Cardiac septum (tissue), 1 donor: ENCODE results near the gene COQ7. TPM values are rescaled to one million over a fixed set of nuclear protein-coding genes. Genes with fewer than 3 reads are reported as not detected.
A peak's percentile ranks its signal among the peaks of the same experiment; 100 is the strongest.

ENCODE experiments used
- DNase-seq: peaks from one replicate; pipeline ENCODE4 v3.0.0-alpha.2; 2020; ENCODE audit warnings: low spot score
- intact Hi-C: fragments of 100-400 bp; cut with DNase I; formaldehyde crosslinking; loops from one replicate; pipeline ENCODE4 v1.14.0; 2022
- long read RNA-seq: library from polyadenylated mRNA; unstranded; transcript quantifications from one replicate; pipeline ENCODE4 v2.0.0, GENCODE V29; 2021
- total RNA-seq: library from RNA; stranded (reverse); fragmentation: NEBNext Ultra II Directional; extraction: Animal tissue kit (Norgen Biotek cat#: 25700); gene quantifications from one replicate; pipeline ENCODE4 v1.2.1, GENCODE V29; 2021
- donor health status: DM: no; HTN: no; CAD: no.

The COQ7 gene
- 32.6 TPM for total RNA-seq
- long read RNA-seq, transcript COQ7-201 (6 exons, 2,657 nt), result major isoform, 11 of 30 reads
- long read RNA-seq, transcript COQ7-209 (6 exons, 2,575 nt), result minor isoform, 5 of 30 reads
- long read RNA-seq, partial matches to known transcripts, result 3 of 30 reads
- long read RNA-seq, other reads (novel, unspliced or antisense), result 10 of 30 reads

DNA sequence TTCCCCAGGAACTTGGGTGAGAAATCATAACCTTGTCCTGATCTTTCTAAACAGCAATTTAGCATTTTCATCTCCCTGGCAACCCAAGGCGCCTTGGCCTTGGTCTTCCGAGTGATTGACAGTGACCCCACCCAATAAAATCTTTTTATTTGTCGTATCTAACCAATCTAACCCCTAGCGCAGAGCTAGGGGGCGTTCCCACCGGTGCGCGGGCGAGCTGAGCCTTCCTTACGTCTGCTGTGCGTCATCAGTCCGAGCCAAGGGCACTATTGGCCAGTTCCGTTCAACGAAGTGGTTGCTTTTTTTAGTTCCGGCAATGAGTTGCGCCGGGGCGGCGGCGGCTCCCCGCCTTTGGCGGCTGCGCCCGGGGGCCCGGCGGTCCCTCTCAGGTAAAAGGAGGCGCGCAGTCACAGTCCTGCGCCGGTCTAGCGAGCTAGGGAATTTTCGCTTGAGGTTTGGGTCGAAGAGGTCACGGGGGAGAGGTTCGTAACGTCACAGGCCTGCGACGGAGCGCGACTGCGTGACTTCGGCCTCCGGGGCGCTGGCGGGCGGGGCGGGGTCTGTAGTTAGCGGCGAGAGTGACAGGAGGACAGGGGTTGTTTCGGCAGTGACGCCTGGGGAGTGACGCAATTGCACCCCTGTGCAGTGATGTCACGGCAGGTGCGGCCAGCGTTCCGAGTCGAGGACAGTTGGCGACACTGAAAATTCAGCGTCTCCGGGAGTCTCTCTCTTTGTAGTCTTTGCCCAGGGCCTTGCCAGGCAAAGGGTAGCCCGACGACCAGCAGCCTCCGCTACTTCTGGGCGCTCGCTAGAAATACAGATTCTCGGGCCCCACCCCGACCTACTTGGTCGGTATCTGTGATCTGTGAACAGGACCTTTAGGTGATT, at the start of gene COQ7:
COQ7 (plus strand) TSS at position 266 of the 888 bp plus-strand sequence; CDS start at position 317, 51 bp downstream.
- peak; percentile 99 for DNase-seq
- intact Hi-C loops, result loop anchor here (10.0 kb wide), 1 partner anchor 263 kb away; the partner anchor contains the start of gene ARL6IP1

DNA sequence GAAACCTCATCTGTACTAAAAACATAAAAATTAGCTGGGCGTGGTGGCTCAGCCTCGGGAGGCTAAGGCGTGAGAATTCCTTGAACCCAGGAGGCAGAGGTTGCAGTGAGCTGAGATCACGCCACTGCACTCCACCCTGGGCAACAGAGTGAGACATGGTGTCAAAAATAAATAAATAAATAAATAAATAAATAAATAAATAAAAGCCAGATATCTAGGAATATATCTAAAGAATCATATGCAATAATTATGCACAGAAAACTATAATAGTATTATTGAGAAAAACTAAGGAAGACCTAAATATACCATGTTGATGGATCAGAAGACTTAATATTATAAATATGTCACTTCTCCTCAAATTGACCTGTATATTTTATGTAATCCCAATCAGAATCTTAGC, 46.7 kb upstream of the COQ7 start:
- DNase-seq, result no peak
- intact Hi-C loops, result no loop called here

DNA sequence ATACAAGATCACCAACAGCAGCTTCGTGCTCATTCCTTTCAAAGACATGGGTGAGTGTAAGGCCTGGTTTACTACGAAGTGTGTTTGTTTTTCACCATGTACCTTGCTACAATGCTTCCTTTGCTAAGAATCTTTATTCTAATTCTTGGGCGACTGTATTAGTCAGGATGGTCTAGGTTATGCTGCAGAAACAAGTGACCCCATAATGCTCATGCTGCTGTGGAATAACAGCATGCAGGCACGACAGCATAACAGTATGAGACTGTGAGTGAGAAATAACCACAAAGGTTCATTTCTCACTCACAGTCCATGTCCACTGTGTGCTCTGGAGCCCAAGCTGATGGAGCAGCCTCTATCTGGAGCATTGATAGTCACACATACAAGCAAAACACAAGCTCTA, 45.7 kb upstream of the COQ7 start:
- DNase-seq, result no peak
- intact Hi-C loops, result no loop called here

DNA sequence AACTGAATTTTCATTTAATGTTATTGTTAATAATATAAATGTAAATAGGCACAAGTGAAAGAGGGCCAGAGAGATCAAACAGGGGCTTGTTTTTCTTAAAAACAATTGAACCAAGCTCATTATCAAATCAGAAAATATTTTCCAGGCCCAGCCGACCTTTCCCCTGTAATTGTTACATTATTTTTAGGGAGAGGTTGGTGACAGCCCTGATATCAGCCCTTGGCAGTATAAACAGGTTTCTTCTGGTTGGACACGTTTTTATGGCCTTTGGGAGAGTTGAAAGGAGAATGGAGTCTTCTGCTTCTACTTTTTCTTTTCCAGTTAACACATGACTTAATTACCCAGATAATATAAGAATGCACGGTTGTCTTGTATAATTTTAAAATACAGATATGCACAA, 40.0 kb upstream of the COQ7 start:
- DNase-seq, result no peak
- intact Hi-C loops, result no loop called here

DNA sequence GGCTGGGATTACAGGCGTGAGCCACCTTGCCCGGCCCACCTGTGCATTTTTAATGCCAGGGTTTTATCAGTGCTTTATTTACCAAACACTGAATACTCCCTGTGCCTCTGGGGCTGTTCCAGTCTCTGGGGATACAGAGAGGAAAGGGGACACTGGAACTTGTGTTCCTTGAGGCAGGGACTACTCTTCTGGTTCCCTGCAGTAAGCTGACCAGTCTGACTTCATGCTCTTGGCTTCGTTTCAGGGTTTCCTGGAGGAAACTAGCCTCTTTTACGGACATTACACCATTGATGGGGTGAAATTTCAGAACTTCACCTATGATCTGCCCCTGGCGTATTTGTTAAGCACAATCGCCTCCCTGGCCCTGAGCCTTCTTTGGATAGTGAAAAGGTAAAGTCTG, 37.4 kb upstream of the COQ7 start:
- intact Hi-C loops, result no loop called here
- DNase-seq, result no peak

DNA sequence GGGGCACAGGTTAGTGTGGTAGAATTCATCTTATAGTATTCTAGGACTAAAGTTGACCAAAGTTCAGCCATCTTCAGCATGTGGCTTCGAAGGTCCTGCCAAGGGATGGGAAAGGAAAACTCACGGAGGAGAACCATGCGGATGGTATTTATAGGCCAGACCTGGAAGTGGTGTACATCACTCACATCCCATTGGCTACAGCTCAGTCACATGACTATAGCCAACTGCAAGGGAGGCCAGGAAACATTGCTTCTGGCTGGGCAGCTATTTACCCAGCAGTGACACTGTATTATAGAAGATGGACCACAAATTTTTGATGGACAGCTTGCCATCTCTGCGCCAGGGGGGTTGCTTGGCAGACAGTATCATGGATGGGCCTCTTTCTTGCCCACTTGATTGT, 35.7 kb upstream of the COQ7 start:
- intact Hi-C loops, result no loop called here
- DNase-seq, result no peak

DNA sequence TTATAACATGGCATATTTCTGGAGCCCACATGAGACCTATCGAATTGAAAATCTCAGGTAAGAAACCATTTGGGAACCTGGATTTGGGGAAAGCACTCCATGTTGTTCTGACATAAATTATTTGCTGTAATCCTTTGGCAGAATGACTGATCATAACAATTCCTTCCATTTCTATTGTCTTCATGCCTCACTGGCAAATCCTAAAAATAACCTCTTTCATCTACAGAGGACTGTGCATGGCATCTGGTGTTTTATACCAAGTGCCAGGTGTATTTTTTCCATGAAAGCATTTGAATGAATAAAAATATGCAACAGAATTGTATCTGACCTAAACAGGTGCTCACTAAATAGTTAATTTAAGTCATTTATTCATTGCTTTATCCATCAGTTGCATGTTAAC, 33.7 kb upstream of the COQ7 start:
- intact Hi-C loops, result no loop called here

DNA sequence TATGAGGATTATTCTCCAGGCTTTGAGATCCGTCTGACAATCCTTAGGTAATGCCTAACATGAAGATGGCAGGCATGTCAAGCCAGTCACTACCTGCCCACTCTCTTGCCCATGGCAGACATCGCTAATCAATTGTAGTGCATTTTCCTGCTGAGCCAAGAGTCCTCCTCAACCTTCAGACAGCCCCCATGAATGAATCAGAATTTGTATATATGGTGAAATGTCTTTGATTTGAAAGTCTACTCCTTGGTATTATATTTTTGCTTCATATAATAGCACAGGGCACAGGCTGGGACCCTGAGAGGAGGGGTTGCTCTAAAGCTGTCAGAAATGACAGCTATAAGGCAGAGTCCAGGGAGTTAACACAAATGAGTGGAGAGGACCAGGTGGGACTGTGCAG, 27.0 kb upstream of the COQ7 start:
- DNase-seq, result no peak
- intact Hi-C loops, result no loop called here

More for the DNA sequence above, 33.7 kb upstream of the COQ7 start:
- no peak for DNase-seq

DNA sequence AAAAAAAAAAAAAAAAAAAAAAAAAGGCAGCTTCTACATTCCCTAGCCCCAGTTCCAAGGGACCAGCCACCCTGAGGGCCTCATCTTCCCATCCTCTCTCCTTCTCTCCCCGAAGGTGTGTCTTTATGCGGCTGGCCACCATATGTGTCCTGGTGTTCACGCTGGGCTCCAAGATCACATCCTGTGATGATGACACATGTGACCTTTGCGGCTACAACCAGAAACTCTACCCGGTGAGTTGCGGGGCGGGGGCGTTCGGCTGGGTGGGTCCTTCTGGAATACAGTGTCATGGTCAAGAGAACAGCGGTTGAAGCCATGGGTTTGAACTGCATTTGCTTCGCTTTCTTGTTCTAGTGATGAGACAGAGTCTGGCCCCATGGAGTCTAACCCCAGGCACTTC, 22.6 kb upstream of the COQ7 start:
- intact Hi-C loops, result no loop called here
- no peak for DNase-seq

DNA sequence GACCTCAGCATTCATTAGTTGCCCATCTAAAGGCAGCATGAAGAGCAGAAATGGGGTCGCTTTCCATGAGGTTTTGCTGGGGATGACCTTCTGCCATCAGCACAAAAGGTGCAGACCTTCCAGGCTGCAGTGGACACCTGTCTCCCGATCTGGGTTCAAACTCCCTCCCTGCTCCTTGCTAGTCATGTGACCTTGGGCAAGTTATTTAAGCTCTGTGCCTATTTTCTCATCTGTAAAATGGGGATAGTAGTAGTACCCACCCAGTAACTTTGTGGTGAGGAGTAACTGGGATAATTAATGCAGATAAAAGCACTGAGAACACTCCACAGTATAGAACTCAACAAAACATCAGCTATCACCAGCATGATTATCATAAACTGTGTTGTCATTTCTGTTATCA, 21.4 kb upstream of the COQ7 start:
- intact Hi-C loops, result no loop called here
- DNase-seq, result no peak

DNA sequence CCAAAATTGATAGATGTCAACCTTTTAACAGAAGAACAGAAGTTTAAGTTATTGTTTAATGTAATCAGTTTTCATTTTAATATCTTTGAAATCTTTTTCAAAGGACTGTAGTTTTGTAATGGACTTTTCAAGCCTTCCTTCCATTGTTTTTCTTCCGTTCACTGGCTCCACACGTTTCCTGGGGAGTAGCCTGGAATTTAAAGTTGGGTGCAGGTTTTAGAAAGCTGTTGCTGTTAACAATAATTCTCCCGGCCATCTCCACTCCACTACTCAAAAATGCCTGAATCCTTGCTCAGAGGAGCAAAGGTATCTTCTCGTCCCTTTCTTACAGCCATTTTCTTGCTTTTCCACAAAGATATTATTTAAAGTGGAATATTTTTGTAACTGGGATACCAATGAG, 4.7 kb upstream of the COQ7 start:
- no peak for DNase-seq
- intact Hi-C loops, result loop anchor here (10.0 kb wide), 1 partner anchor 258 kb away; the partner anchor contains the start of gene ARL6IP1

DNA sequence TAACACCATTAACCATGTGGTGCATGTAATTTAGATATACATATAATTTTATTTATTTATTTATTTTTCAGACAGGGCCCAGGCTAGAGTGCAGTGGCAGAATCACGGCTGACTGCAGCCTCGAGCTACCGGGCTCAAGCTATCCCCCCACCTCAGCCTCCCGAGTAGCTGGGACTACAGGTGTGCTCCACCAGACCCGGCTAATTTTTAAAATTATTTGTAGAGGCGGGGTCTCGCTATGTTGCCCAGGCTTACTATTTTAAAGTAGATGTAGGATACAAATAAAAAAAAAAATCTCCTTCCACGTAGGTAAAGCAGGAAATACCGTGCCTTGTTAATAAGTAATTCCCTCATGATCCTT, 446 bp upstream of the COQ7 start:
- intact Hi-C loops, result loop anchor here (10.0 kb wide), 1 partner anchor 262 kb away; the partner anchor contains the start of gene ARL6IP1
- no peak for DNase-seq

DNA sequence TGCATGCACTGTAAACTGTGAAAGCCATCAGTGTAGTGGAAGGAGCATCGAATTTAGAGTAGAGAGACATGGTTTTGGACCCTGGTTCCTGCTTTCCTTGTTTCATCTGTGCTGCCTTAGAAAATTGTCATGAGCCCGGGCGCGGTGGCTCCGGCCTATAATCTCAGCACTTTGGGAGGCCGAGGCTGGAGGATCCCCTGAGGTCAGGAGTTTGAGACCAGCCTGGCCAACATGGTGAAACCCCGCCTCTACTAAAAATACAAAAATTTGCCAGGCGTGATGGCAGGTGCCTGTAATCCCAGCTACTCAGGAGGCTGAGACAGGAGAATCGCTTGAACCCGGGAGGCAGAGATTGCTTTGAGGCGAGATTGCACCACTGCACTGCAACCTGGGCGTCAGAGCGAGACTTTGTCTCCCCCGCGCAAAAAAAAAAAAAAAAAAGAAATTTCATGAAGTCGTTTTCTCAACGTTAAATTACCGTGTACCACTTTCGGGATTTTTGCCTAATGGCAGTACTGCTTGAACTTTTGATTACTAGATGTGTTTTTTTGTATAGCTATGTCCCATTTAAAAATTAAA, 912 bp downstream of the COQ7 start:
- intact Hi-C loops, result loop anchor here (10.0 kb wide), 1 partner anchor 264 kb away; the partner anchor contains the start of gene ARL6IP1
- no peak for DNase-seq

DNA sequence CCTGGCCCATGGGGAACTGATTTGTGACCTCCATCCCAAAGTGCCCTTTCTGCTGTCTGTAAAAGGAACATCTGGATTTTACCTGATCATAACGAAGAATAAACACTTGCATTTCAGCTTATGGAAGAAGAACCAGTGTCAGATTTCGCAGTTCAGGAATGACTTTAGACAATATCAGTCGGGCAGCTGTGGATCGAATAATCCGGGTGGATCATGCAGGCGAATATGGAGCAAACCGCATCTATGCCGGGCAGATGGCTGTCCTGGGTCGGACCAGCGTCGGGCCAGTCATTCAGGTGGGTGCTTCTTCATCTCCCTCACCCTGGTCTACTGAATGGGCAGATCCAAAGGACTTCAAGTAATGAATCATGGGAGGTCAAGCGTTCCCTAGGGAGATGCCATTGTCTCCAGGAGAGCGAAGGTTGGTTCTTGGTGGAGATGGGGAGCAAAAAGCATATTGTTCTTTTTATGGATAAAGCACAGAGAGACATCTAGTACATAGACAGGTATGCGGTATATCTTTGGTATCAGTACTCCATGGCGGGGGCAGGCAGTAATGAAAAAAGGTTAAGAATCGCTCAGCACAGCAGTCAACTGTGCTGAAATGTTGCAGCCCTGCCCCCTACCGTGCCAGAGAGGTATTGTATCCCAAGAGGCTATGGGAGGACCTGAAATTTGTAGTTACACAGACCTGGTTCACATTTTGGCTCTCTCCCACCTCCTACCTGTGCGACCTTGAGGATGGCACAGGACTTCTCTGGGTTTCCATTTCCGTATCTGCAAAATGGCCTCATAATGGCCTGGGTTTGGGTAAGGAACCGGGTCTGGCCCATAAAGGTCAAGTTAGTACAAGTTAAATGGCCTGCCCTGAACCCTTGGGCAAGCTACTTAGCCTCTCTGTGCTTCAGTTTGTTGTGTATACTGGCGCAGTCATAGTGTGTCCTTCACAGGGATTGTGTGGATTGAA, 4.7 kb downstream of the COQ7 start:
- DNase-seq, result no peak
- intact Hi-C loops, result loop anchor here (2.0 kb wide), 1 partner anchor 89 kb away; the partner anchor contains the start of gene TMC7

DNA sequence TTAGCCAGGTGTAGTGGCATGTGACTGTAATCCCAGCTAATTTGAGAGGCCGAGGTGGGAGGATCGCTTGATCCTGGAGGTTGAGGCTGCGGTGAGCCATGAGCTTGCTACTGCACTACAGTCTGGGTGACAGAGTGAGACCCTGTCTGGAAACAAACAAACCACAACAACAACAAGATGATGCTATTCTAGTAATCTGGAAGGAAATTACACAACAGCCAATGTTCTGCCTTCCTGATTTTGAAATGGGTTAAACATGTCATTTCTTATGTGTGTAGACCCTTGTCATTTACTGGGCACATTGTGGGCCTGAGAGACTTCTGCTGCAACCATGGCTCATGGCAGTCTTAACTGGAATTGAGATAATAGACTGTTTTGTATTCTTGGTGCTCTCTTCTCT, 5.9 kb downstream of the COQ7 start:
- no peak for DNase-seq
- intact Hi-C loops, result loop anchor here (2.0 kb wide), 1 partner anchor 91 kb away; the partner anchor contains the start of gene TMC7

DNA sequence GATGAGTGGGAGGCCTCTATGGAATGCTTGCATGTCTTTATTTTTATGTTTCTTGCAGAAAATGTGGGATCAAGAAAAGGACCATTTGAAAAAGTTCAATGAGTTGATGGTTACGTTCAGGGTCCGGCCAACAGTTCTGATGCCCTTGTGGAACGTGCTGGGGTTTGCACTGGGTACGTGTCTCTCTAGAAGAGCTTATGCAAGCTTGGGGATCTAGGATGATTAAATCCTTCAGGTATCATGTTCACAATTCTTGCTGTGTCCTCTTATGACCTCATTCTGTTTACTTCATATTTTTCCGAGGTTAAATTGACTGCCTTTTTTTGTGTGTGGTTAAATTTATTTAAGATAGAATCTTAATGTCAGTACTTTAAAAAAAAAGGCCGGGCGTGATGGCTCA, 6.4 kb downstream of the COQ7 start:
- no peak for DNase-seq
- intact Hi-C loops, result loop anchor here (2.0 kb wide), 1 partner anchor 91 kb away; the partner anchor contains the start of gene TMC7

DNA sequence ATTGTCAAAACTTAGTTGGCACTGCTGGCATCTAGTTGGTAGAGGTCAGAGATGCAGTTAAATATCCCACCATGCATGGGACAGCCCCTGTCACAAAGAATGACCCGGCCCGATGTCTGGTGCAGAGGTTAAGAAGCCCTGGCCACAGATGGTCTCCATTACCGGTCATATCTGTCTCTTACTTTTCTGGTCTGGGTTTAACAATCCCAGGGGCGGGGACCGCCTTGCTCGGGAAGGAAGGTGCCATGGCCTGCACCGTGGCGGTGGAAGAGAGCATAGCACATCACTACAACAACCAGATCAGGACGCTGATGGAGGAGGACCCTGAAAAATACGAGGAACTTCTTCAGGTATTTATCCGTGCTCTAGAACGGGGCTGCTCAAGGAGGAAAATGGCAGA, 8.1 kb downstream of the COQ7 start:
- intact Hi-C loops, result no loop called here
- no peak for DNase-seq

DNA sequence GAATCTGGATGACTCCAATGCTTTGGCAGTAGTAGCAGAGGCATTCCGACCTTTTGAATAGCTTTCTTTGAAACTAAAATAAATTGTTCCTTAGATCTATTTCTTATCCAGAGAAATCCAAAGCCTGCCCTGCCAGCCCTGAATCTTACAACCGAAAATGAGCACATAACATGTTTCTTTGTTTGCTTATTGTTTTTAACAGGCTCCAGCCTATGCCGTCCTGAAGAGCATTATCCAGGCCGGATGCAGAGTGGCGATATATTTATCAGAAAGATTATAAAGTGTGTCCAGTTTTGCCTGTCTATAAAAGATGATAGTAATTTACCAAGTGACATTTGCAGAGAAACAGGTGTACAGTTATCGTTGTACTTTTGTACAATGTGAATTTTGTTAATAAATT, 10.5 kb downstream of the COQ7 start:
- intact Hi-C loops, result no loop called here
- no peak for DNase-seq

DNA sequence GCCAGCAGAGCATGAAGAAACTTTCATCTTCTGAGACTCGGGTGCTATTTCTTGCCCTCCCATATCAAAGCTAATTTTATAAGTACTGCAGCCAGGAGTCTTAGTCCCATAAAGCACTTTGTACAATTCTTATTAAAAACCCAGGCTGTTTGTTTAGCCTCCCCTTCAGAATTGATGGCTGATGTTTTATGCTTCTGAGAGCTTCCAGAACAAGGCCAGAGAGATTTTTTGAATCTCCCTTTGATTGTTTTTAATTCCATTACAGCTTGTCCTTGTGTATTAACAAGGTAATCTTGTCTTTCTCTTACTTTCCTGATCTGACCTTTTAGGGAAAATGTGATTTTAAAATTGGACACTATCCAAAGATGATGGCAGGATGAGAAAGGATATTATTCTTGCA, 16.3 kb downstream of the COQ7 start:
- no peak for DNase-seq
- intact Hi-C loops, result no loop called here
